NCI-H524 (cell line): Measurements from ENCODE around the gene KLHL13.
"Not testable (repeated sequence)": the region's sequence is repeated elsewhere in the genome, so short reads cannot be mapped to it uniquely, and the experiment has no call there.

Experiments used
- DNase-seq, 2 experiments: peaks; one replicate each; lab custom pipeline; 2025; lab: John Stamatoyannopoulos, UW

The KLHL13 gene

DNA sequence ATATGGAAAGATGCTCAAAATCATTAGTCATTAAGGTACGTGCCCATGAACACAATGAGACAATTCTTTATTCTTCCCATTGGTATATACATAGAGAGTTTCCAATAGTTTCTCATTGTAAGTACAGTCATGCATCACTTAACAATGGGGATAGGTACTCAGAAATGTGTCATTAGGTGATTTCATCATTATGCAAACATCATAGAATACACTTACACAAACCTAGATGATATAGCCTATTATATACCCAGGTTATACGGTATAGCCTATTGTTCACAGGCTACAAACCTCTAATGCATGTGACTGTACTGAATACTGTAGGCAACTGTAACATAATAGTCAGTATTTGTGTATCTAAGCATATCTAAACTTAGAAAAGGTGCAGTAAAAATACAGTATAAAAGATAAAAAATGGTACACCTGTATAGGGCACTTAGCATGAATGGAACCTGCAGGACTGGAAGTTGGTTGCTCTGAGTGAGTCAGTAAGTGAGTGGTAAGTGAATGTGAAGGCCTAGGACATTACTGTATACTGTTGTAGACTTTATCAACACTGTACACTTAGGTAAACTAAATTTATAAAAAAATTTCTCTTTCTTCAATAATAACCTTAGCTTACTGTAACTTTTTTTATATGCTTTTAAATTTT is 49.6 kb downstream of the KLHL13 start:
- no peak for DNase-seq

DNA sequence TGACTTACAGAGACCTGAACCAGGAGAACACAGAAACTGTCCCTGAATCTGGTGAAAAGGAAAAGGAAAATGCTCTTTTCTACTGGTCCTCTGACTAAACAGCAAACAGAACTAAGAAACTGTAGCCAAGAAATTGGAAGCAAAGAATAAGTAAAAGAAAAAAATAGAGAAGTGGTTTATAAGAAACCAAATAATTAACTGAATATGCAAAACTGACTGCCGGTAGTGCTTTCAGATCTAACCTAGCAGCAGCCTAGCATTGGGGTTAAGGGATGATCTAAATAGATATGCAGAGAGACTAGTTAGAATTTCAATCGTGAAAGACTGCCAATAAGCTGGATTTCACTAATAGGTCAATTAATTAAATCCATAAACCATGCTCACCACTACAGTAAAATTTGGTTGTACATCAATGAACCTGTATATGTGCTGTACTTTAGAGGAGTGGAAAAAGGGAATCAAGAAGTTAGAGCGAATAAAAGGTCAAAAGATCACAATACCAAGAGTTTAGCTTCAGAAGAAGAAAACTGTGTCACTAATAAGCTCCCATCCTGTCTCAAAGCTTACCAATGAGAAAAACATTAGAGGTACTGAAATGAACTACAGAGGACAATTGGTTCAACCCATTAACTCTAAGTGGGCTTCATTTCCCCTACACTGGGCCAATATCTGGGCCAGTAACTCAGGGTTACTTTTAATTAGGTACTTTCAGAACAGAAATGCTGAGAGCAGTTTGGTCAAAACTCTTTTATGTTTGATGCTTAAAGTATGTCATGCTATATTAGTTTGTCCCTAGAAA is 53.6 kb downstream of the KLHL13 start:
- DNase-seq: no peak

DNA sequence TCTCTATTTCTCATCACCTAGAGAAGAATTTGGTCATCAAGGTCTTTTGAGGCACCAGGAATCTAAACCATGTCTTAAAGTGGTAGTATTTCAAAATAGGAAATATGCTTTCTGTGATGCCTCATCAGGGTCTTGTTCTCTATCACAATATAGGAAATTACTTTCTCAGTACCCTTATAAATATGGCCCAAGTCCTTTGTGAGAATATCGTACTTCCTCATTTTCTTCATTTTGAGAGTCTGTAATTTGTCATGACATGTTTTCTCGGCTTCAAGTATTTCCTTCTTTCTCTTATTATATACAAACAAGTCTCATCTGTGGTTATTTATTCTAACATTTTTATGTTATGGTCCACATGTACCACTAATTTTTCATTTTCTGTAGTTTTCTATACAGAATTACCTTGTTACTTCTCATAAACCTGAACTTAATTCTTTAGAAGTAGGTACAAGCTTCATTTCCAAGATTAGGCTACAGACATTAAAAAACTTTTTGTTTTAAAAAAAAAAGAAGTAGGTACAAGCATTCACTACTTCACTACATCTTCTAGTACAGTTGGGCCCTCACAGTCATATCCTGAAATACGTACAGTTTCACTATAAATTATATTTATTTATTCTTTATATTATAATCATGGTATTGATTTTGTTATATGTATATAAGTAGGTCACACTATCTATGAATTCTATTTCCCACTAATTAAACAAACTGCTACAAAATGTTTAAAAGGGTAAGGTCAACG is 54.4 kb downstream of the KLHL13 start:
- no peak for DNase-seq

DNA sequence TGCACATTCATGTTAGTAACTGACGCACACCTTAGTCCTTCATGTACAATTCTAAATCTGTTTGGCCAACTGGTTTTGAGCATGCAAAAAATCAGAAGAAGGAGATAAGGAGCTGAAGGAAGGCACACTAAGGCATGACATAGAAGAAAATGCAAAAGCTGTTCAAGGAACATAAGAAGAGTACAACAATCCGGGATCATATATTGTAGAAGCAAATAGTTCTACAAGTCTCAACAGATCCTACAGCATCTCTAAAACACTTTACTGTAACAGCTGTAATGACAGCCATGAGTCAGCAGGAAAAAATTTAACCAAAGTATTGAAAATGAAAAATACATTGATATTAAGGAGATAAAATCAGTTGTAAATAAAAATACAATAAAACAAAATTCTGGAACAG is 57.7 kb downstream of the KLHL13 start:
- DNase-seq: no peak

DNA sequence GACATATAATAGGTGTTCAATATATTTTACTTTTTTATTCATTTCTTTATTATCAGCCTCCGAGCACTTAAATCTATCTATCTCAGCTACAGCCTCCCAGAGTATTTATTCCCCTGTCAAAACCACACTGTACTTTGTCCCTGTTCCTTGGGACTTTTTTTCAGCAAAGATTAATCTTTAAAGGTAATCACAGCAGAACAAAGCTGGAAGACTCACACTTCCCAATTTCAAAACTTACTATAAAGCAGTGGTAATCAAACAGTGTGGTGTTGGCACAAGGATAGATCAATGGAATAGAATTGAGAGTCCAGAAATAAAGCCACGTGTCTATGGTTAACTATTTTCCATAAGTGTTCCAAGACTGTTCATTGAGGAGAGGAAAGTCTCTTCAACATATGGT is 59.7 kb downstream of the KLHL13 start:
- DNase-seq: no peak

DNA sequence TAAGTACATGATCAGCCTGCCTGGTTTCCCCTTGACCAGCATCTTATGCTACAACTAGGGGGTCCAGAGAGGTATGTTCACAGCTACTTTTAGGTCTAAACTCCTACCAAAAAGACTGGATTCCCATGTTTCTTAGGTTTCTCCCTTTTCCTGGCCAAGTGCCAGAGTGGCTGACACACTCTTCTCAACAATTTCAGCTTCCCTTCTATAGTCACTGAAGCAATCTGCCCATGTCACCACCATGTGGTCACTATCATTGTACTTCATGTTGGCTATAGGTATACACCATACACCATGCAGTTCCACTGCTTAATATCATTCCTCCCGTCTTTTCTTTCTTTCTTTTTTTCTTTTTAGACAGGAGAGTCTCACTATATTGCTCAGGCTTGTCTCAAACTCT is 66.9 kb downstream of the KLHL13 start:
- DNase-seq: no peak

DNA sequence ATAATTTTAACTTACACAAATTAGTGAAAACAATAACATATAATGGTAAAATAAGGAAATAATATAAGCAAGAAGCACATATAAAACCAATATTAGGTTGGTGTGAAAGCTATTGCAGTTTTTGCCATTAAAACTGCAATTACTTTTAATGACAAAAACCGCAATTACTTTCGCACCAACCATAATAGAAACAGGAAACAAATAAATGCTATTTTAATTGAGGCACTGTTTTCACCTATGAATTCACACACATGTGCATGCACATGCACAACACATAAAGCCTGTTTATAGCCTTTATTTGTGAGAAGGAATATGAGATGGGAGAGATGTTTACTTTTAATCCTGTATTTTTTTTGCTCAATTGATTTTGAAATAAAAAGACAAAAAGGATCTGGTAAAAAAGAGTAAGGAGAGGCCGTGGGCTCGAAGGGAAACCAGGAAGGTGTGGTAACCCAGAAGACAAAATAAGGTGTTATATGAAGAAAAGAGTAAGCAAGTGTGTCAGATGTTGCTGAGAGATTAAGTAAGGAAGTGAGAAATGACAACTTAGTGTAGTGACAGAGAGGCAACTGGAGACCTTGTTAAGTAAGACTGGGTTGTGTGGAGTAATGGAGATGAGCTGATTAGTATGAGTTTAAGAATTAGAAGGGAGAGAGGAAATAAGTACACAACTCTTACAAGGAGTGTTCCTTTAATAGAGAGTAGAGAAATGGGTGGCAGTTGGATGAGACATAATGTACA is 69.0 kb downstream of the KLHL13 start:
- no peak for DNase-seq

DNA sequence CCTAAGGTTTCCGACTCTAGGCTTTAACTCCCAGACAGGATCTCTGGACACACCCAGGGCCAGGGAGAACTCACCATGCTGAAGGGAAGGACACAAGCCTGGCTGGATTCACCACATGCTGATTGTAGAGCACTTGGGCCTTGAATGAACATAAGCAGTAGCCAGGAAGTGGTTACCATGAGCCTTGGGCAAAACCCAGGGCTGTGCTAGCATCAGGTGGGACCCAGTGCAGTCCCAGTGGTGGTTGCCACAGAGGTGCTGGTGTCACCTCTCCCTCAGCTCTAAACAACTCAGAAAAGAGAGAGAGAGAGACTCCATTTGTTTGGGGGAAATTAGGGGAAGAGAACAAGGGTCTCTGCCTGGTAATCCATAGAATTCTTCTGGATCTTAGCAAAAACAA is 77.0 kb downstream of the KLHL13 start:
- DNase-seq: no peak

DNA sequence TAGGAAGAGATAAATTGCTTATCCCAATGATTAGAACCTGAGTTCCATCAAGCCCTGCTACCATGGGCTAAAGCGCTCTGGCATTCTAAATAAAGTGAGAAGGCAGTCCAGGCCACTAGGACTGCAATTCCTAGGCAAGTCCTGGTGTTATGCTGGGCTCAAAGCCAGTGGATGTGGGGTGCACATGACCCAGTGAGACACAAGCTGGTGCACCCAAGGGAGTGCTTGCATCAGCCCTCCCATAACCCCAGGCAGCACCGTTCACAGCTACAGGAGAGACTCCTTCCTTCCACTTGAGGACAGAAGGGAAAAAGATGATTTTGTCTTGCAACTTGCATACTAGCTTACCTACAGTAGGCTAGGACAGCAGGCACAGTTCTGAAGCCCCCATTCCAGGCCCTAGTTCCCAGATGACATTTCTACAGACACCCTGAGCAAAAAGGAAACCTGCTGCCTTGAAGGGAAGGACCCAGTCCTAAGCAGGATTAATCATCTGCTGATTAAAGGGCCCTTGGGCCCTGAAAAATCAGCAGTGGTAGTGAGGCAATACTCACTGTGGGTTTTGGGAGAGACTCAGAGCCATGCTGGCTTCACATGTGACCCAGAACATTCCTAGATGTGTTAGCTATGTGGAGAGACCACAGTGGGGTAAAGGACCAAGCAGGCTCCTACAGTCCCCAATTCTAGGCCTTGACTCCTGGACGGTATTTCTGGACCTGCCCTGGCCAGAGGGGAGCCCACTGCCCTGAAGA is 77.8 kb downstream of the KLHL13 start:
- DNase-seq: no peak

DNA sequence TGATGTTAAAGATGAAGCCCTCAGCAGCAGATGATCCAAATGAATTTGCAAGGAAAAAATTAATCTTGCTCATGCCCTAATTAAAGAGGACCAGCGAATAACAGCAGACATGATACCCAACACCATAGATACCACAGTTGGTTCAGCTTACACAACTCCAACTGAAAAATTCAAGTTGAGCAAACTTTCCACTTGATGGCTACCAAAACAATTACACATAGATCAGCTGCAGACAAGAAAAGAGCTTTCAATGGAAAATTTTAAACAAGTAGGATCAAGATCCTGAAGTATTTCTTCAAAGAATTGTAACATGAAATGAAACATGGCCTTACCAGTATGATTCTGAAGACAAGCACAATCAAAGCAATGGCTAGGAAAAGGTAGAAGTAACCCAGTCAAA is 90.0 kb downstream of the KLHL13 start:
- DNase-seq: no peak

DNA sequence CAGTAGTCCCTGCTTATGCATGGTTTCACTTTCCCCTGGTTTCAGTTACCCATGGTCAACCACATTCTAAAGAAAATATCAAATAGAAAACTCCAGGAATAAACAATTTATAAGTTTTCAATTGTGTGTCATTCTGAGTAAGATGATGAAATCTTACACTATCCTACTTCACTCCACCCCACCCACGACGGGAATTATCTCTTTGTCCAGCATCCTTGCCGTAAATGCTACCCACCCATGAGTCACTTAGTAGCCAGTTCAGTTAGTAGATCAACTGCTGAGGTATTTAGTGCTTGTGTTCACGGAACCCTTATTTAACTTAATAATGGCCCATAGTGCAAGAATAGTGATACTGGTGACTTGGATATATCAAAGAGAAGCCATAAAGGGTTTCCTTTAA is 91.4 kb downstream of the KLHL13 start:
- DNase-seq: no peak

DNA sequence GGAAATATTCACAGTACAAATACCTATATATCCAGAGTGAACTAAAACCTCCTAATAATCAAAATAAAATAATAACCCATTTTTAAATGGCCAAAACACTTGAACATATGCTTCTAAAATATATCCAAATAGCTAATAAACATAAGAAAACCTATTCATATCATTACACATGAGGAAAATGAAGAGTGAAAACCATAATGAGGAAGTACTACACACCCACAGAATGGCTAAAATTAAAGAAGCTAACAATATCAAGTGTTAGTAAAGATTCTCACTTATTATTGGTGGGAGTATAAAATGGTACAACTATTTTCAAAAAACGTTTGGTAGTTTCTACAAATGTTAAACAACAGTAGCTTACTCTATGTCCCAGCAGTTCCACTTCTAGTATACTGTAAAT is 92.1 kb downstream of the KLHL13 start:
- no peak for DNase-seq

DNA sequence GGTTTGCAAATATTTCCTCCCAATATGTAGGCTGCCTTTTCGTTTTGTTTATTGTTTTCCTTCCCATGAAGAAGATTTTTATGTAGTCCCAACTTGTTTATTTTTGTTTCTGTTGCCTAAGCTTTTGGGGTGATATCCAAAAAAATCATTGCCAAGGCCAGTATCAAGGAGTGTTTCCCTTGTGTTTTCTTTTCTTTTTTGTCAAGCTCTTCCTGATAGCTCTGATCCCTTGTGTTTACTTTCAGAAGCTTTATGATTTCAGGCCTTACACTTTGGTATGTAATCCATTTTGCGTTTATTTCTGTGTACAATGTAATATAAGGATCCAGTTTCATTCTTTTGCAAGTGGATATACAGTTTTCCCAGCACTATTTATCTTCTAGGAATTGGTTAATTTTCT is 93.9 kb downstream of the KLHL13 start:
- no peak for DNase-seq

DNA sequence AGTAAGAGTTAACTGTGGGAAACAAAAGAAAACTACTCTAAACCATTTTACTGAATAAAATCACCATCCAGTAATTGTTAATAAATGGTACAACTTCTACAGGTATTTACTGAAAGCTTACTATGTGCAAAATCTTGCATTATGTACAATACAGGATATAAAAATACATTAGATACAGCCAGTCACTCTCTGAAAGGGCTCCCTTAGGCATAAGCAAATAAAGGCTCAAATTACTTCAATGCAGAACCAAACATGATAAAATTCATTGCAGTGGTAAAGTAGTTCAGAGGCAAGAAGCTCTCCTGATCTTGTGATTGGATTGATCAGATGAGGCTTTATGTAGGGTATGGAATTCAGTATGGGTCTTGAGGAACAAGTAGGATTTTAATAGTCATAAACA is 100.2 kb downstream of the KLHL13 start:
- no peak for DNase-seq

DNA sequence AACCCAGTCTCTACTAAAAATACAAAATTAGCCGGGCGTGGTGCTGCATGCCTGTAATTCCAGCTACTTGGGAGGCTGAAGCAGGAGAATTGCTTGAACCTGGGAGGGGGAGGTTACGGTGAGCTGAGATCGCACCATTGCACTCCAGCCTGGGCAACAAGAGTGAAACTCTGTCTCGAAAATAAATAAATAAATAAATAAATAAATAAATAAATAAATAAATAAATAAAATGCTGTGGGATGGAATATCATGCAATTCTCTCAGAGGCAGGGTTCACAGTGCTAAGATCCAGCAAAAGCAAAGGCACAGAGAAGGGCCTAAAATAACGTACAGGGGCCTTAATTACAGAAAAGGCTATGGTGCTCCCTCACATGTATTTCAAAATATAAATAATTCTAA is 114.2 kb downstream of the KLHL13 start:
- DNase-seq: not testable (repeated sequence)

DNA sequence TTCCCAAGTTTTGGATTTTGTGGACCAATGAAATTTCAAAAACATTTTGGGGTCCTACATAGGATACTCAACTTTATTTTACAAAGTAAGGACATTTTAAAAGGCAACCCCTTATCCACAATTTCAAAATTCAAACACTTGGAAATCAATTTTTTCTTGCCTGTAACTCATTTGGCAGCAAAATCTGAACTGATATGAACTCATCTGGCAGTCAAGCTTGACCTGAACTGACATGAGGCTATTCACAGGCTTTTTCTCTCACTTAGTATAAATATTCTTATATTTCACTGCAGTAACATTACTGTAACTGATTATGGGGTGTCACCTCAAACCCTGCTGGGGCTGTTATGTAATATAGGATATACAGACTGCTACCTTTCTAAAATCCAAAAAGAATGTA is 116.1 kb downstream of the KLHL13 start:
- no peak for DNase-seq

DNA sequence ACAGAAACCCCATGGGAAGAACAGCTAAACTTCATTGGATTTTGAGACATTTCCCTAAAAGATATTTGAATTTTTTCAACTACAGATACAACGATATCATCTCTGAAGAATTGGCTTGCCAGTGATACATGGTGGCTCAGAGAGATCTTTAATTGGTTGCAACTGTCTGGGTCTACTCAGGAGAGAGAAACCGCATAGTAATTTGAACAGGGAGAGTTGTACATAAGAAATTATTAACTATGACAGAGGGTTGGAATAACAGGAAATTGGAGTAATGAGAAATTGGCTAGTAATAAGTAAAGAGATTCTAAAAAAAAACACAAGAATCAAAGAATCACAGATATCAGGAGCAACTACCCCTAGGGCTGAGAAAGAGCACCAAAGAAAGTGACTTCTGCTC is 118.4 kb downstream of the KLHL13 start:
- DNase-seq: no peak

DNA sequence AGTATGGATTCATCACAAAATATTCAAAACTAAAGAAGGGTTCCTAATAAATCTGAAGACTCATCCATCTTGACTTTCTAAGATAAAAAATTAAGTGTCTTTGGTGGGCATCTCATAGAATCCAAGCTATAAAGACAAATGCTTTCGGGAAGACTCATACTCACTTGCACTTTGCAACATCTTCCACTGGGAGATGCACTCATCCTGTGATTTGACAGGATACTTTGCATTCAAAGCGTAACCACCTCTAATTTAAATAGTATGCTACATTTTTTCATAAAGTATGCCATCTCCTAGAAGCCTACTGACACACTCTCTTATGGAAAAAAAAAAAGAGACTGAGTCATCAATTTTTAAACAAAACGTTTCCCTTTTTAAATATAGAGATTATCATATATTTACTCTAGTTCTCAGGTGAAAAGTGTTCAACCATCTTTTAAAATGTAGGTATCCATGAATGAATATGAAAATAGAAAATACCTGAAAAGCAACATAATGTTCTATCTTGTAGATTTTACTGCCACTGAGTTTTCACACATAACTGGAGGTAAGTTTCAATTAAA is 119.6 kb downstream of the KLHL13 start:
- peak in 1 of 2 experiments; percentile 24 for DNase-seq

DNA sequence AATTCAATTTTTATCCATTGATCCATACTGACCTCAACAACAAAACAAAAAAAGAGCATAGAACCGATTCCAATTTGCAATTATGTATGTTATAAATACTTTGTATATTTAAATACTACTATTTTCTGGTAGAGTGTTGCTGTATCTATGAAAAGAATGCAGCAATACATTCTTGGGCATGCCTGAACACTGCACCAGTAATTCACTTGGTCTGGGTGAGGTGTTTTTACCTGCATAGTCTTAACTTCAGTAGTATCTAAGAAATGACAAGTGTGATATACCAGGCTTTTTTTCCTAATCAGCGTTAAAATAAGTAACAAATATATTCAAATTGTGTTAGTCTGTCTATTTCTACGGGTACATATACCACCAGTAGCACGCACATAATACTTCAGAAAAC is 120.2 kb downstream of the KLHL13 start:
- DNase-seq: no peak

DNA sequence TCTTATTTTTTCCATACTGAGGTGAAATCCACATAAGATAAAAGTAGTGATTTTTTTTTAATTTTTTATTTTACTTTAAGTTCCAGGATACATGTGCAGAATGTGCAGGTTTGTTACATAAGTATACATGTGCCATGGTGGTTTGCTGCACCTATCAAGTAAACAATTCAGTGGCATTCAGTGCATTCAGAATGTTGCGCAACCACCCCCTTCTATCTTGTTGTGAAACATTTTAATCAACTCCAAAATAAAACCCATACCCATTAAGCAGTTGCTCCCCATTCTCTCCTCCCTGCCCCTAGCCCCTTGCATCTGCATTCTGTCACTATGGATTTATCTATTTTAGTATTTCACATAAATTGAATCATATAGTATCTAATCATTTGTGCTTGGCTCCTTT is 121.2 kb downstream of the KLHL13 start:
- DNase-seq: no peak

DNA sequence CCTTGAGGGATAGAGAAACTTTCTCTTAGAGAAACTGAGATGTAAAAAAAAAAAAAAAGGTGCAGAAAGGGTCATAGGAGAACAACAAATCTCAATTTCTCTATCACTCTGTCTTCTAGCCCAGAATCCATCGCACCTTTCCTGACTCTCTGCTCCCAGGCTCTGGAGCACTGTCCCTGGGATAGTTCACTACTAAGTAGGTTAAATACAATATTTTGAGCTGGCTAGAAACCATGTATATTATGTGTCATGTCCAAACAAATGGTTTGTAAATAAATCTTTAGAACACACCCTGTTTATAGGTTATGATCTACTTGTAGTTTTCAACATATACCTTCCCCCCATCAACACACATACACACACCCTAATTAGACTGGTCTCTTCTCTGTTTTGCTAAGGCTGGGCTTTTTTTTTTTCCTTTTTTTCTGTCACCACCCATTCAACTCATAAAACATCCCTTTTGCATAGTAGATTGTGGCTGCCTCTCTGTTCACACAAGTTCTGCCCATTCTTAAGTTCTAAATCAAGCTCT is 124.4 kb downstream of the KLHL13 start:
- DNase-seq: no peak
